ENCODE results near the gene CACNA1C.

The CACNA1C gene

GRCh38 chr12:2733493-2734355 lies 680.9 kb downstream of the CACNA1C start:
- no peak overlapping the region for H3K27ac ChIP-seq (ENCODE audit: low read length)
- H3K27me3 ChIP-seq (ENCODE audit: insufficient read depth, low read length, poor library complexity), result peaks cover 7% of the 10 kb centered on the region
- H3K4me1 ChIP-seq (ENCODE audit: insufficient read depth, low read length), result no peaks in the 10 kb centered on the region
- no peaks in the 10 kb centered on the region for H3K36me3 ChIP-seq (ENCODE audit: insufficient read depth, low read length)
- peaks cover under 1% of the 10 kb centered on the region for H4K20me1 ChIP-seq (ENCODE audit: insufficient read depth, low read length)
- H3K4me3 ChIP-seq (ENCODE audit: low read depth in 1 of 2, low read length in 2 of 2), result no peak overlapping the region
- no peak for TF ChIP-seq EZH2 (IDR thresholded peaks at IDR 0.05; ENCODE audit: borderline replicate concordance, low read depth, low read length, severe bottlenecking)
- TF ChIP-seq, protein P1, sequence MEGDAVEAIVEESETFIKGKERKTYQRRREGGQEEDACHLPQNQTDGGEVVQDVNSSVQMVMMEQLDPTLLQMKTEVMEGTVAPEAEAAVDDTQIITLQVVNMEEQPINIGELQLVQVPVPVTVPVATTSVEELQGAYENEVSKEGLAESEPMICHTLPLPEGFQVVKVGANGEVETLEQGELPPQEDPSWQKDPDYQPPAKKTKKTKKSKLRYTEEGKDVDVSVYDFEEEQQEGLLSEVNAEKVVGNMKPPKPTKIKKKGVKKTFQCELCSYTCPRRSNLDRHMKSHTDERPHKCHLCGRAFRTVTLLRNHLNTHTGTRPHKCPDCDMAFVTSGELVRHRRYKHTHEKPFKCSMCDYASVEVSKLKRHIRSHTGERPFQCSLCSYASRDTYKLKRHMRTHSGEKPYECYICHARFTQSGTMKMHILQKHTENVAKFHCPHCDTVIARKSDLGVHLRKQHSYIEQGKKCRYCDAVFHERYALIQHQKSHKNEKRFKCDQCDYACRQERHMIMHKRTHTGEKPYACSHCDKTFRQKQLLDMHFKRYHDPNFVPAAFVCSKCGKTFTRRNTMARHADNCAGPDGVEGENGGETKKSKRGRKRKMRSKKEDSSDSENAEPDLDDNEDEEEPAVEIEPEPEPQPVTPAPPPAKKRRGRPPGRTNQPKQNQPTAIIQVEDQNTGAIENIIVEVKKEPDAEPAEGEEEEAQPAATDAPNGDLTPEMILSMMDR (IDR thresholded peaks at IDR 0.05; ENCODE audit: borderline replicate concordance, extremely low read depth, low read length, poor library complexity, severe bottlenecking), result no peak
- DNase-seq (no peak), ATAC-seq (ENCODE audit: insufficient read depth, low read depth) (no peak)
- H3K4me2 ChIP-seq (ENCODE audit: insufficient read depth, low read length), result no peak overlapping the region
- H3K9me3 ChIP-seq (ENCODE audit: insufficient read depth, low read length, severe bottlenecking), result no peaks in the 10 kb centered on the region
- no peak overlapping the region for H2AFZ ChIP-seq (ENCODE audit: low read depth, low read length)
- H3K79me2 ChIP-seq (ENCODE audit: insufficient read depth, low read length), result no peaks in the 10 kb centered on the region
- H3K9ac ChIP-seq (ENCODE audit: low read depth, low read length), result no peak overlapping the region

GRCh38 chr12:2735432-2735831 lies 682.6 kb downstream of the CACNA1C start:
- Histone ChIP-seq H3K27ac (ENCODE audit: low read length) (no peak overlapping the region), H3K27me3 (ENCODE audit: insufficient read depth, low read length, poor library complexity) (peaks cover 7% of the 10 kb centered on the region), H3K9me3 (ENCODE audit: insufficient read depth, low read length, severe bottlenecking) (no peaks in the 10 kb centered on the region), H3K4me2 (ENCODE audit: insufficient read depth, low read length) (no peak overlapping the region), H3K36me3 (ENCODE audit: insufficient read depth, low read length) (no peaks in the 10 kb centered on the region), H3K4me3 (ENCODE audit: low read depth in 1 of 2, low read length in 2 of 2) (no peak overlapping the region), H2AFZ (ENCODE audit: low read depth, low read length) (no peak overlapping the region), H4K20me1 (ENCODE audit: insufficient read depth, low read length) (peaks cover 5% of the 10 kb centered on the region), H3K79me2 (ENCODE audit: insufficient read depth, low read length) (no peaks in the 10 kb centered on the region), H3K4me1 (ENCODE audit: insufficient read depth, low read length) (no peaks in the 10 kb centered on the region), H3K9ac (ENCODE audit: low read depth, low read length) (no peak overlapping the region)
- DNase-seq (no peak), ATAC-seq (ENCODE audit: insufficient read depth, low read depth) (no peak)
- TF ChIP-seq, protein P1 (IDR thresholded peaks at IDR 0.05; ENCODE audit: borderline replicate concordance, extremely low read depth, low read length, poor library complexity, severe bottlenecking), result no peak
- TF ChIP-seq EZH2 (IDR thresholded peaks at IDR 0.05; ENCODE audit: borderline replicate concordance, low read depth, low read length, severe bottlenecking), result no peak

DNA sequence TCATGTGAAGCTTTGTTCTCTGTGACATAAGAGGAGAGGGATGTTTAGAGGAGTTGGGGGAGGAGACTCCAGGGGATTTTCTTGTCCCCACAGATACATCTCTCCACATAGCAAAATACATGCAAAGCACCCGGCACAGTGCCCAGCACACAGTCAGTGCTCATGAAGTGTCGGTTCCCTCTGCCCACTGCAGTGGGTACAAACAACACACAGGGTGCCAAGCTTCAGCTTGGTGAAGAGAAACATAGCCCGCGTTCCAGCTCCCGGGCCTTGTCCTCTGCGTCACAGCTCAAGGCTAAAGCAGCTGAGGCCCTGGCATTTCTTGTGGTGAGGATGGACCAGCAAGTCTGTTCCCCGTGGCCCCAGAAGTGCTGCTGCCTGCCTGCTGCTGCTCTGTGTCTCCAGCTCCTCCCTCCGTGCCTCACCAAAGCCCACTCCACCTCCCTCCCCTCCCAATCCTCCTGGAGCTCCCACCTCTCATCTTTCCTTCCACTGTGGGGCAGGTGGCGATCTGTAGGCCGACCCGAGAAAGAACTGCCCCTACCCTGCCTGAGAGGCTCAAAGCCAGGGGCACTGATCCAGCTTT lies 685.0 kb downstream of the CACNA1C start:
- Histone ChIP-seq H3K9ac (ENCODE audit: low read depth, low read length) (no peak overlapping the region), H3K27me3 (ENCODE audit: insufficient read depth, low read length, poor library complexity) (peaks cover 4% of the 10 kb centered on the region), H3K4me3 (ENCODE audit: low read depth in 1 of 2, low read length in 2 of 2) (no peak overlapping the region), H3K27ac (ENCODE audit: low read length) (no peak overlapping the region), H3K4me1 (ENCODE audit: insufficient read depth, low read length) (no peaks in the 10 kb centered on the region), H3K4me2 (ENCODE audit: insufficient read depth, low read length) (no peak overlapping the region), H4K20me1 (ENCODE audit: insufficient read depth, low read length) (peaks cover 5% of the 10 kb centered on the region), H2AFZ (ENCODE audit: low read depth, low read length) (no peak overlapping the region), H3K79me2 (ENCODE audit: insufficient read depth, low read length) (no peaks in the 10 kb centered on the region), H3K36me3 (ENCODE audit: insufficient read depth, low read length) (no peaks in the 10 kb centered on the region), H3K9me3 (ENCODE audit: insufficient read depth, low read length, severe bottlenecking) (no peaks in the 10 kb centered on the region)
- DNase-seq (no peak), ATAC-seq (ENCODE audit: insufficient read depth, low read depth) (no peak)
- TF ChIP-seq, protein P1 (IDR thresholded peaks at IDR 0.05; ENCODE audit: borderline replicate concordance, extremely low read depth, low read length, poor library complexity, severe bottlenecking), result no peak
- TF ChIP-seq EZH2 (IDR thresholded peaks at IDR 0.05; ENCODE audit: borderline replicate concordance, low read depth, low read length, severe bottlenecking), result no peak

Measured in DND-41 (cell line).